T47D (cell line): ENCODE data around the gene CARMIL3.
"Not testable (repeated sequence)": the region's sequence is repeated elsewhere in the genome, so short reads cannot be mapped to it uniquely, and the experiment has no call there.

Experiments used
- DNase-seq, 2 experiments: peaks; one replicate each; pipeline versions ENCODE4 v3.0.0 to v3.0.0-alpha.2; 2011 to 2012; ENCODE audit warnings: low read depth in 1 of 2, low spot score in 1 of 2
- JUND ChIP-seq: IDR thresholded peaks from 2 replicates; pipeline ENCODE4 v1.6.1; 2012; ENCODE audit warnings: low read depth
- in situ Hi-C: cut with HindIII; loops from 2 replicates; pipeline ENCODE4 v1.10.0; 2016; ENCODE audit warnings: low sequenced_read_pairs, low pct_unique_long_range_greater_than_20kb

CARMIL3 gene, protein sequence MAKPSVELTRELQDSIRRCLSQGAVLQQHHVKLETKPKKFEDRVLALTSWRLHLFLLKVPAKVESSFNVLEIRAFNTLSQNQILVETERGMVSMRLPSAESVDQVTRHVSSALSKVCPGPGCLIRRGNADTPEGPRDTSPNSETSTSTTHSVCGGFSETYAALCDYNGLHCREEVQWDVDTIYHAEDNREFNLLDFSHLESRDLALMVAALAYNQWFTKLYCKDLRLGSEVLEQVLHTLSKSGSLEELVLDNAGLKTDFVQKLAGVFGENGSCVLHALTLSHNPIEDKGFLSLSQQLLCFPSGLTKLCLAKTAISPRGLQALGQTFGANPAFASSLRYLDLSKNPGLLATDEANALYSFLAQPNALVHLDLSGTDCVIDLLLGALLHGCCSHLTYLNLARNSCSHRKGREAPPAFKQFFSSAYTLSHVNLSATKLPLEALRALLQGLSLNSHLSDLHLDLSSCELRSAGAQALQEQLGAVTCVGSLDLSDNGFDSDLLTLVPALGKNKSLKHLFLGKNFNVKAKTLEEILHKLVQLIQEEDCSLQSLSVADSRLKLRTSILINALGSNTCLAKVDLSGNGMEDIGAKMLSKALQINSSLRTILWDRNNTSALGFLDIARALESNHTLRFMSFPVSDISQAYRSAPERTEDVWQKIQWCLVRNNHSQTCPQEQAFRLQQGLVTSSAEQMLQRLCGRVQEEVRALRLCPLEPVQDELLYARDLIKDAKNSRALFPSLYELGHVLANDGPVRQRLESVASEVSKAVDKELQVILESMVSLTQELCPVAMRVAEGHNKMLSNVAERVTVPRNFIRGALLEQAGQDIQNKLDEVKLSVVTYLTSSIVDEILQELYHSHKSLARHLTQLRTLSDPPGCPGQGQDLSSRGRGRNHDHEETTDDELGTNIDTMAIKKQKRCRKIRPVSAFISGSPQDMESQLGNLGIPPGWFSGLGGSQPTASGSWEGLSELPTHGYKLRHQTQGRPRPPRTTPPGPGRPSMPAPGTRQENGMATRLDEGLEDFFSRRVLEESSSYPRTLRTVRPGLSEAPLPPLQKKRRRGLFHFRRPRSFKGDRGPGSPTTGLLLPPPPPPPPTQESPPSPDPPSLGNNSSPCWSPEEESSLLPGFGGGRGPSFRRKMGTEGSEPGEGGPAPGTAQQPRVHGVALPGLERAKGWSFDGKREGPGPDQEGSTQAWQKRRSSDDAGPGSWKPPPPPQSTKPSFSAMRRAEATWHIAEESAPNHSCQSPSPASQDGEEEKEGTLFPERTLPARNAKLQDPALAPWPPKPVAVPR (N-terminal part only)

DNA sequence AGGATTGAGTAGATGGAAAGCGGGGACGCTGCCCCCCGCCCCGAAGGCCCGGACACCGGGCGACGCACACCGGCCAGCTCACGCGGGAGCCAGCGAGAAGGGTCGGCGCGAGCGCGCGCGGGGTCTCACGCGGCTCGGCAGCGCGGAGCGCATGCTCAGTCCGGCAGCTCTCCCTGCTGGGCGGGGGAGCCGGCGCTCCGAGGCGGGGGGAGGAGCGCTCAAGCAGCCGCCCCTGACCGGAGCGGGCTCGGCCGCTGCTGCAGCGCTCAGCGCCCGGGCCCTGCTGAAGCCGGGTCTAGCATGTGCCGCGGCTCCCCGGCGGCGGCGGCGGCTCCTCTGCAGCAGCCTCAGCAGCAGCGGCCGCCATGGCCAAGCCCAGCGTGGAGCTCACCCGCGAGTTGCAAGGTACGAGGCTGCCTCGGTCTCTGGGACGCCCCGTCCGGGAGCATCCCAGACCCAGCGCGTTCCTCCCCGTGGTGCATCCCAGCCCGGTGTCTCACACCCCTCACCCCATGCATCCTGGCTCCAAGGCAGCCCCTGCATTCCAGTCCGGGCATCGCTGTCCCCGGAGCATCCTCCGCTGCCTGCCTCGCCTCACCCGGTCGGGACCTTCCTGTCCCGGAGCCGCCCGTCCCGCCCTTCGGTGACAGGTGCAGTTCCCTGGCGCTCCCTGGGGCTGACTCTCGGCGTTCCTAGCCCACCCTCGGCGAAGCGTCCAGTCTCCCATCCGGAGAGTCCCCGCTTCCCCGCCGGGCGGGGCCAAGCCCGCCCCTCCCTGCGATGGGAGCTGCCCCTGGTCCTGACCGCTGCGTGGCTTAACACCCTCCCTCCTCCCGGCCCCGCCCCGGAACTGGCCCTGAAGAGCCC is at the start of gene CARMIL3:
Gene CARMIL3, plus strand, starts transcription at position 221 of the 867 bp plus-strand sequence. Its CDS starts 145 bp downstream, at position 366.
- in situ Hi-C loops: no loop called here
- no peak for TF ChIP-seq JUND
- peak; percentile 60 to 64 for DNase-seq

DNA sequence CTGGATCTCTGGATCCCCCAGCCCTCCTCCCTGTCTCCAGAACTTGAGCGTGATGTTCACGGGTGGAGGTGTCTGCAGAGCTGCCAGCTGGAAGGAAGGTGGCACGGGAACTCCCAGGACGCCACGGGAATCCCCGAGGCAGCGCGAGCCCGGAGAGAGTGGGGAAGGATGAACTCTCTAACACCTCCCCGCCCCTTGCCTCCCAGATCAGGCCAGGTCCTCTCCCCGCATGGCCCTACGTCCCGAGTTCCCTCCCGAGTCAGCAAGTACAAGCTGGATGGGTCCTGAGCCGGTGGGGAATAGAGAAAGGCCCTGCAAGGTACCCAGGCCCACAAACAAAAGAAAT is 45.4 kb upstream of the CARMIL3 start:
- in situ Hi-C loops, DNase-seq: not testable (repeated sequence)

DNA sequence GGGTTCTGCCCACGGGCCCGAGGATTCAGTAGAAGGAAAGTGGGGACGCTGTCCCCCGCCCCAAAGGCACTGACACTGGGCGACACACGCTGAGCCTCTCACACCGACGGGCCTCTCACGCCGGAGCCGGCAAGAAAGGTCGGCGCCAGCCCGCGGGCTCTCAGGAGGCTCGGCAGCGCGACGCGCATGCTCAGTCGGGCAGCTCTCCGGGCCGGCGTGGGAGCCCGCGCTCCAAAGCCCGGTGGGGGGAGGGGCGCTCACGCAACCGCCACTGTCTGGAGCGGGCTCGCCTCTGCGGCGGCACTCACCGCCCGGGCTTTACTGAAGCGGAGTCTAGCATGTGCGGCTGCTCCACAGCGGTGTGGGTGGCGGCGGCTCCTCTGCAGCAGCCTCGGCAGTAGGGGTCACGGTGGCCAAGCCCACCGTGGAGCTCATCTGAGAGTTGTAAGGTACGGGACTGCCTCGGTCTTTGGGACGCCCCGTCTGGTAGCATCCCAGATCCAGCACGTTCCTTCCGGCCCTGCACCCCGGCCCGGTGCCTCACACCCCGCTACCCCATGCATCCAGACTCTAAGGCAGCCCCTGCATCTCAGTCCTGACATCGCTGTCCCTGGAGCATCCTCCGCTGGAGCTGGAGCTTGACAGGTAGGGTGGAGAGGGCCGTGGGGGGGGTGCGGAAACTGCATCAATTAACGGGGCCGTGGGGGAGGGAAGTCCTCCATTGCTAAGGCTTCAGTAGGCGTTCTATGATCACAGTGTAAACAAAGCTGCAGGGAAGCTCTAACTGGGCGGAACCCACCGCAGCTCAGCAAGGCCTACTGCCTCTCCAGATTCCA is 44.8 kb upstream of the CARMIL3 start:
- DNase-seq: peak in 1 of 2 experiments; percentile 55
- in situ Hi-C loops: not testable (repeated sequence)

DNA sequence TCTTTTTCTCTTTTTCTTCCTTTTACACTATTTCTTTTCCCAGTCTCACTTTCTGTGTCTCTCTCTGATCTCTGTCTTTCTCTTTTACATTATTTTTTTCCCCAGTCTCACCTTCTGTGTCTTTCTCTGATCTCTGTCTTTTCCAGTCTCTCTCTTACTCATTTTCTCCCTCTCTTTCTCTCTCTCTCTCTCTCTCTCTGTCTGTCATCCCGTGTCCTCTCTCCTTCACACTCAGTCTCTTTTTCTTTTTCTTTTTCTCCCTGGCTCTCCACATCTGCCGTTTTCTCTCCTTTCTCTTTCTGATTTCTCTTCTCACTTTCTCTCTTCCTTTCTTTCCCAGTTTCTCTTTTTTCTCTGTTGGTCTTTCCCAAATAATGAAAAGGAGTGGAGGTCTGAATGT is 40.8 kb upstream of the CARMIL3 start:
- TF ChIP-seq JUND: no peak
- in situ Hi-C loops: no loop called here
- no peak for DNase-seq

DNA sequence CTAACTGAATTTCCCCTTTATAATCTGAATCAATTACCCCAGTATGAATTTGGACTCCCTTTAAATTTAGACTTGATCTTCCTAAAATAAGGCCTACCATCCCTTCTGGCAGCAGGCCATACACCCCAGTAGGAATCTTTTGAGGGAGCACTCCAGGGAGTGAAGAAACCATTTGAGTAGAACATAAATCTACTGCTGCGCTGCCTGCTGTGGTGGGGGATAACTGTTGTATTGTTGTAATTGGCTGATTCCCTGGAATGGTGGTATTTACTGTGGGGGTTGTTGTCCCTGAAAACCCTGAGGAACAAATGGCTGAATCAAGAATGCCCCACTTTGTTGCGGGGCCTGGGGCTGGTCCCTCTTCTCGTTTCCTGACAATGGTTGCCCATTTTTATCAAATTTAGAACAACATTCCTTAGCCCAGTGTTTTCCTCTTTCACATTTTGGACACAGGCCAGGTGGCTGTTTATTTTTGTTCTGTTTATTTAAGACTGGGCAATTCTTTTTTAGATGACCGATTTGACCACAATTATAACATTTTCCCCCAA is 39.0 kb upstream of the CARMIL3 start:
- in situ Hi-C loops, DNase-seq: not testable (repeated sequence)

DNA sequence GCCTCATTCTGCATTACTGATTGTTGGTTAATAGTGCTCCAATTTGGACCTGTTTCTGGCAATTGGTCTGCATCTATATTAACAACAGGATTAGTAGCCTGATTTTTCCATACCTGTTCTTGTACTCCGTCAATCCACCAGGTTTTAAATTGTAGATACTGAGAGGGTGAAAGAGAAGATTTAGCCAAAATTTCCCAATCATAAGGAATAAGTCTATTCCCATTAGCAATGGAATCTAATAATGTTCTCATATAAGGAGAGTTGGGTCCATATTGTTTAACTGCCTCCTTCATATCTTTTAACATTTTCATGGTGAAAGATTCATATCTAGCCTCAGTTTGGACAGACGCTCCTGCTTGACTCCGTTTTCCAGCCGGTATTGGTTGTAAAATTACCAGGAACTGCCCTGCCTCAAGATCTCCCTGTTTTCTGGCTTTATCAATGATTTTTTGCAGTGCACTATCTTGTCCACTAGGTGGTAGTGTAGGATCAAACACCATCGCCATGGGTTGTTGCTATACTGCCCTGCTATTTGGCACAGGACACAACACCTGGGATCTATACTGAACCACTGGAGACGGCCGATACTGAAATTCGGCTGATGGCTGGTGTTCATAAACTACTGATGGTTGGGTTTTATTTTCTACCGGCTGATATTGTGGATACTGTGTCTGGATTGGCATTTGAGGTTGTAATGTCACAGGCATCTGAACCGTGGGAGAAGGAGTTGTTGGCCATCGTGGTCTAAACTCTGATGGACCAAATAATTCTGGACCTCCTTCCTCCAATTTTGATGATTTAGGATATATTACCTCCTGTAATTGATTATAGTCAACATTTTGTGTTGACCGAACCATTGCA is 37.9 kb upstream of the CARMIL3 start:
- no peak for TF ChIP-seq JUND
- peak; percentile 12 to 77 for DNase-seq
- in situ Hi-C loops: no loop called here

DNA sequence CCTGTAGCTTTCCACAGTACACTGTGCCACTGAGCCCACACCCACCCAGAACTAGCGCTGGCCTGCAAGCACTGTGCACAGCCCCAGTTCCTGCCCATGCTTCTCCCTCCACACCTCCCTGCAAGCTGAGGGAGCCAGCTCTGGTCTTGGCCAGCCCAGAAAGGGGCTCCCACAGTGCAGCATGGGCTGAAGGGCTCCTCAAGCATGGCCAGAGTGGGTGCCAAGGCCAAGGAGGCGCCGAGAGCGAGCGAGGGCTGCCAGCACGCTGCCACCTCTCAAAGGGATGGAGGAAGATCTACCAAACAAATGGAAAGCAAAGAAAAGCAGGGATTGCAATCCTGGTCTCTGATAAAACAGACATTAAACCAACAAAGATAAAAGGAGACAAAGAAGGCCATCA is 36.1 kb upstream of the CARMIL3 start:
- DNase-seq, in situ Hi-C loops: not testable (repeated sequence)

DNA sequence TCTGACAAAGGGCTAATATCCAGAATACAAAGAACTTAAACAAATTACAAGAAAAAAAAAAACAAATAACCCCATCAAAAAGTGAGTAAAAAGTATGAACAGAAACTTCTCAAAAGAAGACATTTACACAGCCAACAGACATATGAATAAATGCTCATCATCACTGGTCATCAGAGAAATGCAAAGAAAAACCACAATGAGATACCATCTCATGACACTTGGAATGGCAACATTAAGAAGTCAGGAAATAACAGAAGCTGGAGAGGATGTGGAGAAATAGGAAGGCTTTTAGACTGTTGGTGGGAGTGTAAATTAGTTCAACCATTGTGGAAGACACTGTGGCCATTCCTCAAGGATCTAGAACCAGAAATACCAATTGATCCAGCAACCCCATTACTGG is 32.8 kb upstream of the CARMIL3 start:
- in situ Hi-C loops, DNase-seq: not testable (repeated sequence)

DNA sequence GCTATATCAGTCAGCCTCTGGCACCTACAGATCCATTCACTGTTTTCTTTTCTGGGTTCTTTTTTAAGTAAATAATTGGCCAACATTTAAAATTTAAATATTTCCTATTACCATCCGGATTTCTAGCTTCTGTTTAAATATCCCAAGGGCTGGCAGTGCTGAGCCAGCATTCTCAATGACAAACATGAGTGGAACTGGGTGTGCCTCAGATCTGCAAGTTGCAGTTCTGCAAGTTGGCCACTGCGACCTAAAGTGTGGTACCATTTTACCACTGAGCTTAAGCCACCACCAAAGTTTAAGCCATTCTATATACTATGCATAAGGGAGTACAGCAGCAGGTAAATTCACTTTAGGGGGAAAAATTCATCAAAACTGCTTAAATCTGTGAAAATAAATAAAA is 31.9 kb upstream of the CARMIL3 start:
- in situ Hi-C loops: not testable (repeated sequence)
- DNase-seq: peak in 1 of 2 experiments; percentile 26

DNA sequence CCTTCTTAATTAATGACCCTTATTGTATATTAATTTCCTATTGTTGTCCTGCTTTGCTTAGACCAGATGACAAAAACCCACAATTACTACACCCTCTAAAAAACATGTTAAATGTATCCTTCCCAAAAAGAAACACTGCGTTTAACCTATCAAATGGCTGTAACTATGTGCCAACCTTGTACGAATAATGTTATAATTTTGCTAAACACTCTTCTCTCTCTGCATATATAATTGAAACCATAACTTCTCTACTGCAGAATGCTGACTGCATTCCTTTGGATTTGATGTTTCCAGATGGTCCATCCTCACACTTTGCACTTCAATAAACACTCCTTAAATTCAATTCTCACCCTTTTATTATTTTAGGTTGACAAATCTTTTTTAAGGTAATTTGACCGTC is 31.3 kb upstream of the CARMIL3 start:
- in situ Hi-C loops, DNase-seq: not testable (repeated sequence)

DNA sequence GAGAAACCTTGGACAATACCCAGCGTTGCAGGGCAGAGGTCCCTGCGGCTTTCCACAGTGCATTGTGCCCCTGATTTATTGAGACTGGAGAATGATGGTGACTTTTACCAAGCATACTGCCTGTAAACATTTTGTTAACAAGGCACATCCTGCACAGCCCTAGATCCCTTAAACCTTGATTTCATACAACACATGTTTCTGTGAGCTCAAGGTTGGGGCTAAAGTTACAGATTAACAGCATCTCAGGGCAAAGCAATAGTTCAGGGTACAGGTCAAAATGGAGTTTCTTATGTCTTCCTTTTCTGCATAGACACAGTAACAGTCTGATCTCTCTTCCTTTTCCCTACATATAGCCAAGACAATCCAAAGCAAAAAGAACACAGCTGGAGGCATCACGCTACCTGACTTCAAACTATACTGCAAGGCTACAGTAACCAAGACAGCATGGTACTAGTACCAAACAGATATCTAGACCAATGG is 26.8 kb upstream of the CARMIL3 start:
- DNase-seq, in situ Hi-C loops: not testable (repeated sequence)

DNA sequence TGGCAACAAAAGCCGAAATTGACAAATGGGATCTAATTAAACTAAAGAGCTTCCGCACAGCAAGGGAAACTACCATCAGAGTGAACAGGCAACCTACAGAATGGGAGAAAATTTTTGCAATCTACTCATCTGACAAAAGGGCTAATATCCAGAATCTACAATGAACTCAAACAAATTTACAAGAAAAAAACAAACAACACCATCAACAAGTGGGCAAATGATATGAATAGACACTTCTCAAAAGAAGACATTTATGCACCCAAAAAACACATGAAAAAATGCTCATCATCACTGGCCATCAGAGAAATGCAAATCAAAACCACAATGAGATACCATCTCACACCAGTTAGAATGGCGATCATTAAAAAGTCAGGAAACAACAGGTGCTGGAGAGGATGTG is 22.1 kb upstream of the CARMIL3 start:
- DNase-seq, in situ Hi-C loops: not testable (repeated sequence)

DNA sequence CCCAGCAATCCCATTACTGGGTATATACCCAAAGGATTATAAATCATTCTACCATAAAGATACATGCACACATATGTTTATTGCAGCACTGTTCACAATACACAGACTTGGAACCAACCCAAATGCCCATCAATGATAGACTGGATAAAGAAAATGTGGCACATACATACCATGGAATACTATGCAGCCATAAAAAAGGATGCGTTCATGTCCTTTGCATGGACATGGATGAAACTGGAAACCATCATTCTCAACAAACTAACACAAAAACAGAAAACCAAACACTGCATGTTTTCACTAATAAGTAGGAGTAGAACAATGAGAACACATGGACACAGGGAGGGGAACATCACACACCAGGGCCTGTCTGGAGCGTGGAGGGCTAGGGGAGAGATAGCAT is 20.5 kb upstream of the CARMIL3 start:
- DNase-seq, in situ Hi-C loops: not testable (repeated sequence)
